NCI-H2196 treated with DMSO at 0.1 percent for 48 hours (cell line): Measurements from ENCODE around the gene PROKR2.

Experiments used
- DNase-seq: peaks from one replicate; lab custom pipeline; 2025; ENCODE audit not compliant: unreplicated experiment; lab: John Stamatoyannopoulos, UW

Gene PROKR2

DNA sequence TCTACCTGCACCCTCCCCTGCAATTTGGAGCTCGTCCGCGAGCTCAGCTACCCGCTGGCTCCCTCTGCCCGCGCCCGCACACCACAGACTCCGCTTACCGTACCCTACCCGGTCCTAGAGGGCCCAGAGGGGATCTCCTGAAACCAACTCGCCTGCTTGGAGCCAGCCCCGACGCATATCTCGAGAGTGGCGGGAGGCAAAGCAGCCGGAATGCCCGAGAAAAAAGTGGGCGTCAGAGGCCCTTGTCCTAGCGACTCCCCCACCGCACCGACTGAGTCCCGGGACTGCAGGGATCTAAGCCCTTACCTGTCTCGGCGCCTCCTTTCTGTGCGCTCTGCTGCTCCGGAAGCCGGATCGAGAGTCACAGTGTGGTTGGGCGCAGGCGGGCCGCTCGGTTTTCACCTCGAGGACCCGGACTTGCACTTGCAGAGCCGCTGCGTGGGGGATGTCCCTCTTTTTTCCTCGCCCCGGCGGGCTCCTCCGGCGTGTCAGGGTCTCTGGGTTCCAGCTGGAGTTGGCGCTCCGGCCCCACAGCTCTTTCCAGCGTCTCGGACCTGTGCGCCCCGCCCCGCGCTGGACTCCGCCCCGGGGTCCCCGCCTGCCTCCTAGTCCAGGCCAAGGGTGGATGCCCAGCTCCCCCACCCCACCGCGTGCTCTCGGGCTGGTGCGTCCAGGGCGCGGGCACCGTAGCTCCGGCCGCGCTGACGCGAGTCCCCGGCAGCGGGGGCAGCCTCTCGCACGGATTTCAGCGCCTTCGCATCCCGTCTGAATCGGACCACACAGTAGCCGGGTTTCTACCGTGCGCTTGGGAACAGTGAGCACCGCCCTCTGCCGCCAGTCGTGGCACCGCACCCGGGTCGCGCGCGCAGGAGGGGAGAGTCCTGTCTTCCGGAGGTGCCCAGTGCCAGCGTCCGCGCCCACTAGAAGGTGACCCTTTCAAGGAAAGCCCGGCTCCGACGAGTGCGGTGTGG, at the start of gene PROKR2:
Gene PROKR2, minus strand, starts transcription at position 767 of the 971 bp plus-strand sequence. CDS start 2,585 bp downstream, outside the sequence.
- no peak for DNase-seq

DNA sequence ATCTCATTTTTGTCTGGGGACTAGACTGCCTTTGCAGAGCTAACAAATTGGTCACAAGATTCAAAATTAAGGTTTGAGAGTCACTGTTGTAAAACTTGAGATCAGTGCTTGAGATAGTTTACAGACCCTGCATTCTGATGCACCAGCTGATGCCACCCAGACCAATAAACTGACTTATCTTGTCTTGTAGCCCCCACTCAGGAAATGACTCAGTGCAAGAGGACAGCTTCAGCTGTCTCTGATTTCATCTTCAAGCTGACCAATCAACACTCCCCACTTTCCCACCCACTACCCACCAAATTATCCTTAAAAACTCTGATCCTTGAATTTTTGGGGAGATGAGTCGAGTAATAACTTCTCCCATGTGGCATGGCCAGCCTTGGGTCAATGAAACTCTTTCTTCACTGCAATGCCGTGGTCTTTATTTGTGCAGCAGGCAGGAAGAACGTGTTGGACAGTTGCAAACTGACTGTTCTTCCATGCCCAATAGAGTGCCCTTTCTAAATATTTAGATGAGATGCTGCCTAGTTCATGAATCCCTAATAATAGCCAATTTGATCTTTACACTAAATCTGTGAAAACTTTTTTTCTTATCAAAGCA, 48.3 kb upstream of the PROKR2 start:
- DNase-seq, result no peak

DNA sequence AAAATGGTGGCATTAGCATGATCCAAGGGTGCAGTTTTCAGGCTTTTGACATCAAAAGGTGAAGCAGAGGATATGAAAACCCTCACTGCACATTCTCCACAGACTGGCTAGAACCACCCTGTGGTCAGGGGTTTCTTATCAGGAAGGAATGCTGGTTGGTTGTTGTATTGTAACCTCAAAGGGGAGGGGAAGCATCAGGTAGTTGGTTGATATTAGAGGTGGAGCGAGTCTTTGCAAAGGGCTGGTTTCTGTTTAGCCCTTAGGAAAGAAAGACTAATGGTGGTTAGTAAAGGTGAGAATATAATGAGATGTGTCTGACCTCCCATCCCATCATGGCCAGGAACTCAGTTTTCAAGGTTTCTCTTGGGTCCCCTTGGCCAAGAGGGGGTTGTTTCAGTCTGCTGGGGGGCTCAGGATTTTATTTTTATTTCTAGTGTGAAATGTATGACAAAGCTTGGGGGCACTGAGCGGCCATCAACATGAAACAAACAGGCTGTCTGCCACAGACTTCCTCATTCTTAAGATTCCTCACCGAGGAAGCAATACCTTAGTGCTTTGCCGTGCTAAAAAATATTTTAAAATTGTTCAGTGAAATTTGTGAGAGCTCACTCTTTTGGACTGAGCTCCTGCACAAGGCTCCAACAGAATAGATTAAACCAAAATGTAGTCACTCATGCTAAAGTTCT, 47.5 kb upstream of the PROKR2 start:
- DNase-seq, result no peak

DNA sequence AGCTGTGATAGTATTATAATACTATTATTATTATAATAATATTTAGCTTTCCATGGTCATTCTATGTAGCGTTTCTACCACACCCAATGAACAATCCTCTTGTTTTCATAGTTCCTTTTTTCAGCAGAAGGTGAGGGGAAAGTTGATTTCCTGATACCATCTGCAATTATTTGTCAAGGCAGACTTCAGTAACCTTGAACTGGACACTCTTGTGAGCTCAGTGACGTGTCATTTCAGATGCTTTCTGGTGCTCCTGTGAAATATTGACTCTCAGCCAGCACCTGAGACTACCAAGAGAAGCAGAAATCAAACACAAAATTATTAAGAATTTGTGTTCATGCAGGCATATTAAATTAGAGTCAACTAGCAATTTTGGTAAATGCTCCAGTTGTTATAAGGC, 46.0 kb upstream of the PROKR2 start:
- no peak for DNase-seq

DNA sequence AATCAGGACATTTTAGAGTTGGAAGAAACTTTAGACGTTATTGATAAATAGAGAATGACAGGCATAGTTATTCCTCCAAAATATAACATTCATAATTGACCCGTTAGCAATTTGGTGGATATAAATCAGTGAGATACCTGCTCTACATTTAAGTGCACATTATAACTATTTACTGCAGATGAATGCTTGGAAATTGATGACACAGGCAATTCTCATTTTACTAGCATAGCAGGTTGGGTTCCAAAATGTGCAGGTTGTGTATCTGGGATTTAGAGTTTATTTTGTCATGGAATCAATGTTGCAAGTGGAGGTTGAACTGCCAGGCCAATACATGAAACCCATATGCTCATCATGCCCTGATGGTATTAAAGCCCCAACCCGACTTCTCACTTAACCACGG, 44.4 kb upstream of the PROKR2 start:
- DNase-seq, result no peak

DNA sequence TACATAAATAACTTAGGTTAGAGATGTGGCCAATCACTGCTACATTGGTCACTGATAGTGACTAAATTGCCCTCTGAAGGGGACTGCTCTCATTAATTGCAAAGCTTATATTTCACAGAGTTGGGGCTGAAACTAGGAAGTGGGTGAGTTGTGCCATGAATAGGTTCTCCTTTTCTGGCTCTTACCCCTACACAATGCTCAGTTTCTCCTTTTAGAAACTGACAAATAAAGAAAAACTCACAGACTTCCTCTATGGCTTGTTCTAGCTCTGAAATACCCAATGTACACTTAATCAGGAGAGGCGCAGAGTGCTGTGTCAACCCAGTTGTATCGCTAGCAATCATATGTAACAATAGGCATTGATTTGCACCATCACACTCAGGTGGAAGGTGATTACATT, 41.2 kb upstream of the PROKR2 start:
- no peak for DNase-seq

DNA sequence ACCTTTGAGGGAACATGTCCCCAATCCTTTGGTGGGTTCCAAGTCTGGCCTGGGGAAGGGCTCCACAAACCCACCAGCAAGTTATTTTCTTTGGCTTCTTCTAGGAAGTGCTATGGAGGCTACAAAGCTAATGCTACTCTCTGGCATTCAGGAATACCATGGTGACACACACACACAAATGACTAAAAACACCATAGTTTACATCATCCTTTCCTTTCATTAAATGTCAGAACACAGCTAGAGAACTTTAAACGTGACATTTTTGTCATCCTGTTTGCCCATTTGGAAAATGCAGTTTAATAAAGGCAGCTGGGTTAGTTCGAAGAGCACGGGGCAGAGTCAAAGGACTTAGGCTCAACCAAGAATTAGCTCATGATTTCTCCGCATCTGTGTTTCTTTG, 40.2 kb upstream of the PROKR2 start:
- DNase-seq, result no peak

DNA sequence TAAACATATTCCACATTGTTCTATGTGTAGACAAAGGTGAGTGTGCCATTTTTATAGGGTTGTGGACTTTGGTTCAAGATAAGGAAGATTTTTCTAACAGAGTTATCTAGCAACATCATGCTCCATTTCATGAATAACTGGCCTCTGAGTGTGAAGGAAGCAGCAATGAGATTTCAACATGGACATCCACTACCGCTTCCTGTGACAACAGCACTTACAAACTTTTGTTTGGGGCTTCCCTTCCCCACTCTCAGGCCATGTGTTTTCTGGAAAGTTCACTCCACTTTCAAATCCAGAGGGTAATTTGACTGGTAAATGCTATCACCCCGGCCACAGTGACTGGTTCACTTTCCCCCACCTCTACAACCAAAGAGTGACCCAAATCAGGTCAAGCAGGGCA, 38.1 kb upstream of the PROKR2 start:
- DNase-seq, result no peak

DNA sequence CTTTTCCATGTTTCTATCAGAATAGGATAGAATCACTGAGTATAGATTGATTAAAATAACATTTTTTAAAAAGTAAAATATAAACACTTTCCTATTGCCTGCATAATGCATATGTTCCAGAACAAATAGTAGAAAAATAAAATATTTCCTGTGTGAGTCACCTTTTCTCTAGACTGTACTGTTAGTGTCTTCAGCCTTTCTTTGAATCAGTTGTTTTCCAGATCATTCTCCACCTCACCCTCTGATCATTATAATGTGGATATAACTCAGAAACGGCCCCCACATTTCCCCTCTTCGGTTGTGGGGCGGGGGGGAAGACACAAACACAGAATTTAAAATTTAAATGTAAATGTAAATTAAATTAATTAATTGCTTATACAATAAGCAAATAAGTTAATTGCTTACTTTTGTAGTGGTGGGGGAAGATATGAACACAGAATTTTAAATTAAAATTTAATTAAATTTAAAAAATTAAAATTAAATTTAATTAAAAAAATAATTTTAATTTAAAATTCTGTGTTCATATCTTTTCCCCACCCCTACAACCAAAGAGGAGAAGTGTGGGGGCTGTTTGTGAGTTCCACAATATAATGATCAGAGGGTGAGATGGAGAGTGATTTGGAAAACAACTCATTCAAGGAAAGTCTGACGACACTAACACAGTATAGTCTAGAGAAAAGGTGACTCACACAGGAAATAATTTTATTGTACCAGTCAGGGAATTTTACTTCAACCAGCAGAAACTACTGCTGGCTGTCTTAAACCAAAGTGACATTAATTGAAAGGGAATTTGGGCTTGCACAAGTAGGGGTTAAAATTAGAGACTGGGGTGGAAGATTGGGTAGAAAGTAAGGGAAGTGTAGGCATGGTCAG, 37.1 kb upstream of the PROKR2 start:
- no peak for DNase-seq

DNA sequence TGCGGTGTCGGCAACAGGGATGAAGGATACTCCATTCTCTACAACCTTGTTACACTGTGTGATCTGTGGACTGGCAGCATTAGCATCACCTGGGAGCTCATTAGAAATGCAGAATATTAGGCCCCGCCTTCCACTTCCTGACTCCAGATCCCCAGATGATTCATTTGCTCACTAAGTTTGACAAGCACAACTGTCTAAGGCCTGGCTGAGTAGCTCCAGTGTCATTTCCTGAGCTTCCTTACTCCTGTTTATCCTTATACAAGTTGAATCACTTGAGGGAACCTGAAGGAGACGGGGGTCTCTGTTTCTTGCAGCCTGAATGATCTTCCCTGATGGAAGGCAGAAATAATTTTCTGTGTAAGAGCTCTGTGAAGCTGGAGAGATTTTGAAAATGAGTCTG, 32.7 kb upstream of the PROKR2 start:
- DNase-seq, result no peak

DNA sequence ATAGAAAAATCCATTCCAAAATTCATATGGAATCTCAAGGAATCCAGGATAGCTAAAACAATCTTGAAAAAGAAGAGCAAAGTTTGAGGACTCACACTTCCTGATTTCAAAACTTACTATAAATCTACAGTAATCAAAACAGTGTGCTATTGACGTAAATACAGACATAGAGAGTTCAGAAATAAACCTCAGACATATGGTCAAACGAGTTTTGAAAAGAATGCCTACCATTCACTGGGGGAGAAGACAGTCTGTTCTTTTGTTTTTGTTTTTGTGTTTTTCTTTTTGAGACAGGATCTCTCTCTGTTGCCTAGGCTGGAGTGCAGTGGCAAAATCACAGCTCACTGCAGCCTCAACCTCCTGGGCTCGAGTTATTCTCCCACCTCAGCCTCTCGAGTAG, 25.3 kb upstream of the PROKR2 start:
- DNase-seq, result no peak

DNA sequence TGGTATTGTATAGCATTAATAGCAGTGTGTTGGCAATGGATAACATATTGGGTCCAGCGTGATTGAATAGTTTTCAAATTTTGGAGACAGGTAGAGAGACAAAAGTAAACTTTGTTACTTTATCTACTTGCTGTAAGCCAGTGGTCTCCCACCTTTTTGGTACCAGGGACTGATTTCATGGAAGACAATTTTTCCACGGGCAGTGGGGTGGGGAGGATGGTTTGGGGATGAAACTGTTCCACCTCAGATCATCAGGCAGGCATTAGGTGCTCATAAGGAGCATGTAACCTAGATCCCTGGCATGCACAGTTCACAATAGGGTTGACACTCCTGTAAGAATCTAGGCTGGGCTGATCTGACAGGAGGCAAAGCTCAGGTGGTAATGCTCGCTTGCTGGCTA, 14.6 kb upstream of the PROKR2 start:
- no peak for DNase-seq

DNA sequence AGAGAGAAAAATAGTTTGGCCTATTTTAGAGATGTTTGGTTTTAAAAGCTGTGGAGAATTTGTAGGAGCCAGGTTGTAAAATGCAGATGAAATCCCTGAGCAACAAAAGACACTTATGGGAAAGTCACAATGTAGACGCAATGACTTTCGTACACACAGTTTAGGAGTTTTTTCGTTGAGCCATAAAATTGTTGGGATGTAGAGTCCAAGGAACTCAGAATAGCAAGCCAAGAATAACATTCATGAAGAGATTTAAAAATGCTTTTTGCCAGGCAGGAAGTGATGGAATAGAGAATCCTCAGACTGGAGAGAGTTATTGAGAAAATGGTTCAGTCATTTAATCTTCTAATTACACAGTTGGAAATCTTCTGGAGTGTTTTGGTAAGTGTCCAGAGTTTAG, 11.5 kb upstream of the PROKR2 start:
- no peak for DNase-seq

DNA sequence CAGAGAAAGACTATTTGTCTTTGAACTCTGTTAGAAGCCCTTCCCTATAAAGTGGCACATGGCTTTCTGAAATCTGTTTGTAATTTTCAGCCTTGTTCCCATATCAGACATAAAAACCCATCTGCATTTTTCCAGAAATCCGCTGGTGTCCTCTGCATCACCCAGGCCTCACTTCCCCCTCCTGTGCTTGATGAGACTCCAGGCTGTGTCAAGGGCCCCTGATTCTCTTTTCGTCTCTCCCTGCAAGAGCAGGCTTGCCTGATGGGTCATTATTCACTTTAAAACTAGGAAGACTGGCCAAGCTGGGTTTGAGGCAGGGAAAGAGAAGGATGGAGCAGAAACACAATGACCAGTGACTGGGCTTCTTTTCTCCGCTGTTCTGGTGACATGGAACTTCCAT, 10.6 kb upstream of the PROKR2 start:
- DNase-seq, result no peak

DNA sequence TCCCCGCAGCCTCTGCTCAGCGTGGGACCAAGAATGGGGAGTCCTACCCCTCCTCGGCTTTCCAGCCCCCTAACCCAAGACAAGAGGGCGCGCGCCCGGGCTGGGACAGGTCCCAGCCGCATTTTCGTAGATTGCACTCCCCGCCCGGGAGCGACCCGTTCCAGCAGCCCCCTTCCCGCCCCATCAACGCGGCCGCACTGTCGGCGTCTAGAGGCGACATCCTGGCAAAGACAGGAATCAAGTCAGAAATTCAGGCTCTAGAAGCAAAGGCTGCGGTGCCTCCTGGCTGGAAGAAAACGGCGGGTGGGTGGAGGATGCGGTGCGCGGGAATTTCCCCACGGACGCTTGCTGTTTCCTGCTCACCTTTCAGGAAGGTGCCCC, 957 bp downstream of the PROKR2 start:
- no peak for DNase-seq

DNA sequence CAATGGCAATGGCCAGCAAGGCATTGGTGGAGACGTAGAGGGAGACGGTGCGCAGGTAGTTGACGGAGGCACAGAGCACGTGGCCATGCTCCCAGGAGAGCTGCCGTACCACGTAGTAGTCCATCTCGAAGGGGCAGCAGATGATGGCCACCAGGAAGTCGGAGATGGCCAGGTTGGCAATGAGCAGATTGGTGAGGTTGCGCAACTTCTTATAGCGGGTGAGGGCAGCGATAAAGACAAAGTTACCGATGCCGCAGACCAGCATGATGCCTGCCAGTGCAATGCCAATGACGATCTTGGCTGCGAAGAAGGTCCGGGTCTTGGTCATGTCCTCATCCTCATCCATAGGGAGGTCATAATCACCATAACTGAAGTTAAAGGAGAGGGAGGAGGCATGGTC, 2.8 kb downstream of the PROKR2 start:
- DNase-seq, result no peak

DNA sequence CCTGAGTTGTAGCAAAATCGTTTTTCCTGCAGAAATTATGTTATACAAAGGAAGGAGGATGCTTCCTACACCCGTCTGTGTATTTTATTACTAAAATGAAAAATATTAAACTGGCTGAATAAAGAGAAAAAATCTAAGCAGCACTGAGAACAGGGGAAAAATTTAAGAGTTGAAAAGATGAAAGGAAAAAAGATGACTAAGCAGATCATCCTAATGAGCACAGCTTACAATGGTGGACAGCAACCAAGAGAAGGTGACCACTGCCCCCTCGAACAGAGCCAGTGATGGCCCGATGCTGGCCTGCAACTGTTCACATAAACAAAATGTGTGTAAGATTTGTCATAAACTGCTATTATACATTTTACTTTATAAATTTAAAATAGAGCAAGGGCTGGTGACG, 4.2 kb downstream of the PROKR2 start:
- DNase-seq, result no peak

DNA sequence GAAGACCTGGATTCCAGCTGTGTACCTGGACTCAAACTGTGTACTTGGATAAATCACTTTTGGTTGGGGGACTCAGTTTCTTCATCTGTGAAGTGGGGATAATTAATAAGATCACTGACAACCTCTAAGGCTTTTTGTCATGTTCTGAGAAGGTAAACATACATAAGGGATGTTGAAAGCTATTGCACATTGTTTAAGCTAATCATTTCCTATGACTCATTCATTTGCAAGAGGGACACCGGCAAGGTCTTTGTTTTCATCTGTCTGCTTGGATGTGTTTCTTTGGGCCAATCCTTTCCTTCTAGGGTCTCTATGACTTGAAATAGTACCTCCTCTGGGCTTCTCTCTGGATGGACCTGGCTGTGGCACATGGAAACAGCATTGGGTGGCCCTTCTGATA, 6.8 kb downstream of the PROKR2 start:
- DNase-seq, result no peak

DNA sequence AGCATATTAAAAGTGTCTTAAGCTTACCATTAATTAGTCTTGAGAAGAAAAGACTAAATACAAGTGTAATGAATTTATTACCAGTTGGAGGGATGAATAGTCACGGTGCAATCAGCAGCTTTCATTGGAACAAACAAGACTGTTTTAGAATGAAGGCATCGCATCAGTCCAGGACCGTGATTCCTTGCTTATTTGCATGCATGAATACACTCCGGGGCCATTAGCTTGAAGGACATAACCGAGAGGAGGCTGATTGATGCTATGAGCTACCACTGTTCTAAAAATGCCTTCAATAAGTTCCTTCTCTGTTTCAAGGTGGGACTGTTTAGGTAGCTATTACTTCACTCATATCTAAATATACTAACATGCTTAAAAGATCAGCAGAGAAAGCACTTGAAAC, 17.9 kb downstream of the PROKR2 start:
- no peak for DNase-seq

DNA sequence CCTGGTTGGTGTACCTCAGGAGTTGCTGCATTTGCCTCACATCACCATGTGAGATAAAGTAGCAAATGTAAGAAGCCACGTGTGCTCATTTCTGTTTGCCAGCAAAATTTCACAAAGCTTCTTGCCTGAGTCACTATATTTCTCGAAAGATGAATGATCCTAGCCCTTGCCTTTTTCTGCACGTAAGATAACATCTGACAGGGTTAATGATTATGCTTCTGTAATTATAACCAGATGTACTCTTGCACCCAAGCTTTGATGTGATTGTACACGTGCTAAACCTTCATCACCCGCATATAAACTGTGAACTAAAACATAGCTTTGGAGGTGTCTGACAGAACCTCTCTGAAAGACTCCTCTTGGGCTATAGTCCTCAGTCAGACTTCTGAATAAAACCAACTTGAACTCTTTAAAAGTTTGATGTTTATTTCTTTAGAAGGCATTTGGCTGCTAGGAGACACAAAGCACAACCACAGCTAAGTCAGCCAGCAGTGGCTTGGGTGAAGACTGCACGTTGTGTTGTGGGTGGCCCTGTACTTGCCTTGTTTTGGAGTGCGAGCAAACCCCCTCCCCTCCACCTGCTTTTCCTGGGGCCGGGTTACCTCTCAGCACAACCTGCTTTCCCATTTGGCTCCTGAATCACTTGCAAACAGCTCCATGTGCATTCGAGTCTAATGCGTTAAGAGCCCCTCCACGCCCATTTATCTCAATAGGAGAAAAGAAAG, 19.3 kb downstream of the PROKR2 start:
- DNase-seq, result no peak
